ENCODE data around the gene CDK5R2.

The CDK5R2 gene

GRCh38 chr2:219010162-219010756, 50.8 kb downstream of the CDK5R2 start:
- peak; percentile 75 for DNase-seq (ENCODE audit: low spot score)
- in situ Hi-C loops (cut with MboI; ENCODE audit: low sequenced_read_pairs, unreplicated experiment) = no loop called here
- TF ChIP-seq CTCF (IDR thresholded peaks at IDR 0.05; ENCODE audit: borderline replicate concordance, control extremely low read depth, extremely low read depth, insufficient read depth, missing control alignments) = peak; percentile 46

GRCh38 chr2:219010873-219011272, 51.4 kb downstream of the CDK5R2 start:
- no peak for DNase-seq (ENCODE audit: low spot score)
- no peak for TF ChIP-seq CTCF (IDR thresholded peaks at IDR 0.05; ENCODE audit: borderline replicate concordance, control extremely low read depth, extremely low read depth, insufficient read depth, missing control alignments)
- in situ Hi-C loops (cut with MboI; ENCODE audit: low sequenced_read_pairs, unreplicated experiment) = no loop called here

Measured in GM13976 (cell line).